Measurements from ENCODE around the gene TMEM132A.

Gene TMEM132A

GRCh38 chr11:60937811-60938210 is 13.6 kb downstream of the TMEM132A start:
- no peaks in the 10 kb centered on the region for H3K9me2 ChIP-seq (replicated peaks; ENCODE audit: insufficient read depth, low read length)
- no peaks in the 10 kb centered on the region for H3K79me2 ChIP-seq (ENCODE audit: low read length)
- H3K4me3 ChIP-seq (ENCODE audit: low read length), result no peak overlapping the region
- H3K4me1 ChIP-seq (ENCODE audit: low read length), result no peaks in the 10 kb centered on the region
- H4K20me1 ChIP-seq (ENCODE audit: insufficient read depth, low read length), result no peaks in the 10 kb centered on the region
- H3K27me3 ChIP-seq (replicated peaks; ENCODE audit: insufficient read depth, low read length), result peaks cover 32% of the 10 kb centered on the region
- H3F3A ChIP-seq (ENCODE audit: insufficient read depth, low read length), result no peaks in the 10 kb centered on the region
- no peak overlapping the region for H3K4me2 ChIP-seq (ENCODE audit: low read depth, low read length)
- TF ChIP-seq EZH2 (optimal IDR thresholded peaks at IDR 0.05; ENCODE audit: low read depth, low read length), result no peak
- TF ChIP-seq CTCF (IDR thresholded peaks at IDR 0.05; ENCODE audit: low read length), result no peak
- no peak for TF ChIP-seq EZH2phosphoT487 (IDR thresholded peaks at IDR 0.05; ENCODE audit: low read length)
- no peak overlapping the region for H3K9ac ChIP-seq (ENCODE audit: low read length)
- DNase-seq, result no peak
- no peak overlapping the region for H3K27ac ChIP-seq (ENCODE audit: low read length)
- H3K9me3 ChIP-seq (replicated peaks; ENCODE audit: insufficient read depth, low read length), result no peaks in the 10 kb centered on the region
- no peaks in the 10 kb centered on the region for H3K36me3 ChIP-seq (replicated peaks; ENCODE audit: insufficient read depth, low read length)
- H2AFZ ChIP-seq (ENCODE audit: low read length), result no peak overlapping the region

GRCh38 chr11:60938500-60938899 is 14.2 kb downstream of the TMEM132A start:
- Histone ChIP-seq H3K79me2 (ENCODE audit: low read length) (no peaks in the 10 kb centered on the region), H3K9me2 (replicated peaks; ENCODE audit: insufficient read depth, low read length) (no peaks in the 10 kb centered on the region), H3K4me2 (ENCODE audit: low read depth, low read length) (no peak overlapping the region), H3K27me3 (replicated peaks; ENCODE audit: insufficient read depth, low read length) (peaks cover 32% of the 10 kb centered on the region), H2AFZ (ENCODE audit: low read length) (no peak overlapping the region), H3K9me3 (replicated peaks; ENCODE audit: insufficient read depth, low read length) (no peaks in the 10 kb centered on the region), H3F3A (ENCODE audit: insufficient read depth, low read length) (no peaks in the 10 kb centered on the region), H3K36me3 (replicated peaks; ENCODE audit: insufficient read depth, low read length) (no peaks in the 10 kb centered on the region), H4K20me1 (ENCODE audit: insufficient read depth, low read length) (no peaks in the 10 kb centered on the region), H3K27ac (ENCODE audit: low read length) (no peak overlapping the region), H3K4me1 (ENCODE audit: low read length) (no peaks in the 10 kb centered on the region), H3K9ac (ENCODE audit: low read length) (no peak overlapping the region), H3K4me3 (ENCODE audit: low read length) (no peak overlapping the region)
- TF ChIP-seq EZH2 (optimal IDR thresholded peaks at IDR 0.05; ENCODE audit: low read depth, low read length), result no peak
- TF ChIP-seq CTCF (IDR thresholded peaks at IDR 0.05; ENCODE audit: low read length), result no peak
- TF ChIP-seq EZH2phosphoT487 (IDR thresholded peaks at IDR 0.05; ENCODE audit: low read length), result no peak
- DNase-seq, result no peak

- Histone ChIP-seq H3K36me3 (replicated peaks; ENCODE audit: insufficient read depth, low read length) (no peaks in the 10 kb centered on the region), H3K9me3 (replicated peaks; ENCODE audit: insufficient read depth, low read length) (no peaks in the 10 kb centered on the region), H3F3A (ENCODE audit: insufficient read depth, low read length) (no peaks in the 10 kb centered on the region), H3K9ac (ENCODE audit: low read length) (no peak overlapping the region), H3K9me2 (replicated peaks; ENCODE audit: insufficient read depth, low read length) (no peaks in the 10 kb centered on the region), H2AFZ (ENCODE audit: low read length) (no peak overlapping the region), H3K27ac (ENCODE audit: low read length) (no peak overlapping the region), H3K79me2 (ENCODE audit: low read length) (no peaks in the 10 kb centered on the region), H3K4me1 (ENCODE audit: low read length) (no peaks in the 10 kb centered on the region), H3K4me3 (ENCODE audit: low read length) (no peak overlapping the region), H3K27me3 (replicated peaks; ENCODE audit: insufficient read depth, low read length) (peaks cover 28% of the 10 kb centered on the region), H4K20me1 (ENCODE audit: insufficient read depth, low read length) (no peaks in the 10 kb centered on the region), H3K4me2 (ENCODE audit: low read depth, low read length) (no peak overlapping the region)
- no peak for DNase-seq
- no peak for TF ChIP-seq EZH2phosphoT487 (IDR thresholded peaks at IDR 0.05; ENCODE audit: low read length)
These were observed 15.0 kb downstream of the TMEM132A start for GRCh38 chr11:60939301-60939700.

- Histone ChIP-seq H3F3A (ENCODE audit: insufficient read depth, low read length) (no peaks in the 10 kb centered on the region), H3K9me2 (replicated peaks; ENCODE audit: insufficient read depth, low read length) (no peaks in the 10 kb centered on the region), H2AFZ (ENCODE audit: low read length) (no peak overlapping the region), H3K9ac (ENCODE audit: low read length) (no peak overlapping the region), H3K9me3 (replicated peaks; ENCODE audit: insufficient read depth, low read length) (no peaks in the 10 kb centered on the region), H3K27ac (ENCODE audit: low read length) (no peak overlapping the region), H3K4me2 (ENCODE audit: low read depth, low read length) (no peak overlapping the region), H3K4me1 (ENCODE audit: low read length) (no peaks in the 10 kb centered on the region), H3K4me3 (ENCODE audit: low read length) (no peak overlapping the region), H3K79me2 (ENCODE audit: low read length) (no peaks in the 10 kb centered on the region), H3K27me3 (replicated peaks; ENCODE audit: insufficient read depth, low read length) (peaks cover 24% of the 10 kb centered on the region), H4K20me1 (ENCODE audit: insufficient read depth, low read length) (no peaks in the 10 kb centered on the region), H3K36me3 (replicated peaks; ENCODE audit: insufficient read depth, low read length) (no peaks in the 10 kb centered on the region)
- DNase-seq, result no peak
- TF ChIP-seq EZH2 (optimal IDR thresholded peaks at IDR 0.05; ENCODE audit: low read depth, low read length), result no peak
- TF ChIP-seq CTCF (IDR thresholded peaks at IDR 0.05; ENCODE audit: low read length), result no peak
- no peak for TF ChIP-seq EZH2phosphoT487 (IDR thresholded peaks at IDR 0.05; ENCODE audit: low read length)
These were observed 15.6 kb downstream of the TMEM132A start for GRCh38 chr11:60939855-60940254.
